Ishikawa (cell line): ENCODE measurements around the gene PRKAG1.

Experiments
- CEBPB ChIP-seq: IDR thresholded peaks from 2 replicates; pipeline ENCODE4 v1.6.1; 2012
- CREB1 ChIP-seq: IDR thresholded peaks from 2 replicates; pipeline ENCODE4 v1.6.1; 2012; ENCODE audit warnings: low read depth
- EGR1 ChIP-seq: IDR thresholded peaks from 2 replicates; pipeline ENCODE4 v1.6.1; 2012
- EP300 ChIP-seq: IDR thresholded peaks from 2 replicates; pipeline ENCODE4 v1.6.1; 2012; ENCODE audit warnings: borderline replicate concordance
- FOXM1 ChIP-seq: IDR thresholded peaks from 2 replicates; pipeline ENCODE4 v1.6.1; 2012; ENCODE audit warnings: low read depth, borderline replicate concordance
- NFIC ChIP-seq: IDR thresholded peaks from 2 replicates; pipeline ENCODE4 v1.6.1; 2012
- RAD21 ChIP-seq: IDR thresholded peaks from 2 replicates; pipeline ENCODE4 v1.6.1; 2012; ENCODE audit warnings: low read depth
- TAF1 ChIP-seq: IDR thresholded peaks from 2 replicates; pipeline ENCODE4 v1.6.1; 2012; ENCODE audit warnings: low read depth, mild to moderate bottlenecking
- TCF12 ChIP-seq: IDR thresholded peaks from 2 replicates; pipeline ENCODE4 v1.6.1; 2012; ENCODE audit warnings: low read depth
- TEAD4 ChIP-seq: IDR thresholded peaks from 2 replicates; pipeline ENCODE4 v1.6.1; 2012
- YY1 ChIP-seq: IDR thresholded peaks from 2 replicates; pipeline ENCODE4 v1.6.1; 2012; ENCODE audit warnings: low read depth
- ZBTB7A ChIP-seq: IDR thresholded peaks from 2 replicates; pipeline ENCODE4 v1.6.1; 2012; ENCODE audit warnings: low read depth
- TF ChIP-seq, protein P1 (sequence below): IDR thresholded peaks from 2 replicates; pipeline ENCODE4 v1.6.1; 2012; ENCODE audit warnings: low read depth, mild to moderate bottlenecking
- TF ChIP-seq, protein P2 (sequence below): IDR thresholded peaks from 2 replicates; pipeline ENCODE4 v1.6.1; 2012
- TF ChIP-seq, protein P3 (sequence below): IDR thresholded peaks from 2 replicates; pipeline ENCODE4 v1.6.1; 2012

Gene PRKAG1

DNA sequence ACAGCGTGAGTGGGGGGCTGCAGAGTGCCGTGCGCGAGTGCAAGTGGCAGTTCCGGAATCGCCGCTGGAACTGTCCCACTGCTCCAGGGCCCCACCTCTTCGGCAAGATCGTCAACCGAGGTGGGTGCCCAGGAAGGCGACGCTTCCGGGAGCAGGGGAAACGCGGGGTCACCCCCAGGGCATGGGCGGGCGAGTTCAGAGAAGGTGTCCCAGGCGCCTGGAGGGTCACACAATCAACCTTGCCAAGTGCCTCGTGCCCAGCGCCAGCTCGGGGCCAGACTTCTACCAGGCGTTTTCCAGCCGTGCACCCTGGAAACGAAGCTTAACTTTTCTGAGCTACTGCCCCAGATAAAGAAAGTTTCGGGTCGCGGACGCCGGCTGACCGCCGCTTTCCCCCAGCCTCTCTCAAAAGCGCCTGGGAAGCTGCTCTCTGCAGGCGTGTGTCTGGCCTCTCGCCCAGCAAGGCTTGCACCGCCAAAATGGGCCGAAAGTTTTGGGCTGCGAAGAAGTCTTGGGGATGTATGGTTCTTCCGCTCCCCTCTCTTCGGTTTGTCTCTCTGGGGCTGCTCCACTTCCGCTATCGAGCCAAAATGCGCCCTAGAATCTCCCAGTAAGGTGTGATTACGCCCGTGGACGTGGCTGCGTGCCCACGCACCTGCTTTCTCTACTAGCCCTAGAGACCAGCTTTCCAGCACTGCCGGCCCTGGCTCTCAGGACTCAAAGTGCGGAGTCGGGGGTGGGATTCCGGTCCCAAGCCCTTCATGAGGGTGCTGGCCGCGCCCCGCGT lies 38.8 kb downstream of the PRKAG1 start:
- TF ChIP-seq RAD21 (no peak), EGR1 (no peak), TEAD4 (no peak), EP300 (no peak), CEBPB (no peak)
- TF ChIP-seq, protein P1, sequence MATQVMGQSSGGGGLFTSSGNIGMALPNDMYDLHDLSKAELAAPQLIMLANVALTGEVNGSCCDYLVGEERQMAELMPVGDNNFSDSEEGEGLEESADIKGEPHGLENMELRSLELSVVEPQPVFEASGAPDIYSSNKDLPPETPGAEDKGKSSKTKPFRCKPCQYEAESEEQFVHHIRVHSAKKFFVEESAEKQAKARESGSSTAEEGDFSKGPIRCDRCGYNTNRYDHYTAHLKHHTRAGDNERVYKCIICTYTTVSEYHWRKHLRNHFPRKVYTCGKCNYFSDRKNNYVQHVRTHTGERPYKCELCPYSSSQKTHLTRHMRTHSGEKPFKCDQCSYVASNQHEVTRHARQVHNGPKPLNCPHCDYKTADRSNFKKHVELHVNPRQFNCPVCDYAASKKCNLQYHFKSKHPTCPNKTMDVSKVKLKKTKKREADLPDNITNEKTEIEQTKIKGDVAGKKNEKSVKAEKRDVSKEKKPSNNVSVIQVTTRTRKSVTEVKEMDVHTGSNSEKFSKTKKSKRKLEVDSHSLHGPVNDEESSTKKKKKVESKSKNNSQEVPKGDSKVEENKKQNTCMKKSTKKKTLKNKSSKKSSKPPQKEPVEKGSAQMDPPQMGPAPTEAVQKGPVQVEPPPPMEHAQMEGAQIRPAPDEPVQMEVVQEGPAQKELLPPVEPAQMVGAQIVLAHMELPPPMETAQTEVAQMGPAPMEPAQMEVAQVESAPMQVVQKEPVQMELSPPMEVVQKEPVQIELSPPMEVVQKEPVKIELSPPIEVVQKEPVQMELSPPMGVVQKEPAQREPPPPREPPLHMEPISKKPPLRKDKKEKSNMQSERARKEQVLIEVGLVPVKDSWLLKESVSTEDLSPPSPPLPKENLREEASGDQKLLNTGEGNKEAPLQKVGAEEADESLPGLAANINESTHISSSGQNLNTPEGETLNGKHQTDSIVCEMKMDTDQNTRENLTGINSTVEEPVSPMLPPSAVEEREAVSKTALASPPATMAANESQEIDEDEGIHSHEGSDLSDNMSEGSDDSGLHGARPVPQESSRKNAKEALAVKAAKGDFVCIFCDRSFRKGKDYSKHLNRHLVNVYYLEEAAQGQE, result no peak

DNA sequence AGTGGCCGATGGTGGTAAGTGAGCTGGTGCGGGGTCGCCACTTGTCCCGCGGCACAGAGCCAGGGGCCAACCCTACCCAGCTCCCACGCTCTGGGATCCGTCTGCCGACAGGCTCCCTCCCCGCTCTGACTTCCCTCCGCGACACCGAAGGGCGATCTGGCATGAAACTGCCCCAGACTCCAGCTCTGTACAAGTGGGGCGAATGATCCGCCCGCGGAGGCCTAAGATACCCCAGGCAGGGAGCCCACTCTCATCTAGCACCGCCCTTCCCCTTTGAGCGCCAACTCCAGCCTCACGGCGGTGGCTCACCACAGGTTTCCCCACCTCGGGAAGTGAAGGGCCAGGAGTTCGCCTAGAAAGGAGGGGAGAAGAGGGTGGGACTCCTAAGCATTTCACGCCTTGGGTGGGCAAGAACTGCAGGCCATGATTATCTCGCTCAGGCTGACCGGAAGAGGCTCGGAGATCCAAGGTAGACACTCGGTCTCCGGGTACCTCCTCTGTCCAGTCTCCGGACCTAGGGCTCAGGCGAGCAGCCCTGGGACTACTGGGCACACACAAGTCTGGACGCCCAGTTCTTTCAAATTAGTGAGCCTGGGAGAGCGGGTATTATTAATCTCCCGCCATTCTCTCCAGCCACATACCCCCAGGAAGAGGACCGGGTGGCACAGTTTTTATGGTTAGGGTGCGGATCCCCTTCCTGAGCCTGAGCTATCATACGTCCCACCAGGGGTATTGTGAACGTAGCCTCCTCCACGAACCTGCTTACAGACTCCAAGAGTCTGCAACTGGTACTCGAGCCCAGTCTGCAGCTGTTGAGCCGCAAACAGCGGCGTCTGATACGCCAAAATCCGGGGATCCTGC lies 39.6 kb downstream of the PRKAG1 start:
- TF ChIP-seq CREB1 (no peak), FOXM1 (no peak), YY1 (no peak)
- TF ChIP-seq, protein P2, sequence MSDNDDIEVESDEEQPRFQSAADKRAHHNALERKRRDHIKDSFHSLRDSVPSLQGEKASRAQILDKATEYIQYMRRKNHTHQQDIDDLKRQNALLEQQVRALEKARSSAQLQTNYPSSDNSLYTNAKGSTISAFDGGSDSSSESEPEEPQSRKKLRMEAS, result no peak; the same call in 1 of the 2 replicates

DNA sequence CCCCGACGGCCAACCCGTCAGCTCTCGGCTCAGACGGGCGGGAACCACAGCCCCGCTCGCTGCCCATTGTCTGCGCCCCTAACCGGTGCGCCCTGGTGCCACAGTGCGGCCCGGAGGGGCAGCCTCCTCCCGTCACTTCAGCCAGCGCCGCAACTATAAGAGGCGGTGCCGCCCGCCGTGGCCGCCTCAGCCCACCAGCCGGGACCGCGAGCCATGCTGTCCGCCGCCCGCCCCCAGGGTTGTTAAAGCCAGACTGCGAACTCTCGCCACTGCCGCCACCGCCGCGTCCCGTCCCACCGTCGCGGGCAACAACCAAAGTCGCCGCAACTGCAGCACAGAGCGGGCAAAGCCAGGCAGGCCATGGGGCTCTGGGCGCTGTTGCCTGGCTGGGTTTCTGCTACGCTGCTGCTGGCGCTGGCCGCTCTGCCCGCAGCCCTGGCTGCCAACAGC lies 40.3 kb downstream of the PRKAG1 start, which contains the start of gene WNT1:
Gene WNT1, plus strand, starts transcription at position 32 of the 450 bp plus-strand sequence. Its CDS starts 329 bp downstream, at position 361.
- no peak for TF ChIP-seq NFIC
- no peak for TF ChIP-seq FOXM1
- no peak for TF ChIP-seq ZBTB7A
- TF ChIP-seq, protein P2, result no peak; the same call in 1 of the 2 replicates
- no peak for TF ChIP-seq EGR1
- no peak for TF ChIP-seq TAF1
- TF ChIP-seq, protein P1, result no peak
- TF ChIP-seq CEBPB, result no peak
- TF ChIP-seq CREB1, result no peak
- no peak for TF ChIP-seq RAD21
- TF ChIP-seq YY1, result no peak
- TF ChIP-seq TEAD4, result no peak
- no peak for TF ChIP-seq EP300
- TF ChIP-seq, protein P3, sequence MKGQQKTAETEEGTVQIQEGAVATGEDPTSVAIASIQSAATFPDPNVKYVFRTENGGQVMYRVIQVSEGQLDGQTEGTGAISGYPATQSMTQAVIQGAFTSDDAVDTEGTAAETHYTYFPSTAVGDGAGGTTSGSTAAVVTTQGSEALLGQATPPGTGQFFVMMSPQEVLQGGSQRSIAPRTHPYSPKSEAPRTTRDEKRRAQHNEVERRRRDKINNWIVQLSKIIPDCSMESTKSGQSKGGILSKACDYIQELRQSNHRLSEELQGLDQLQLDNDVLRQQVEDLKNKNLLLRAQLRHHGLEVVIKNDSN, result no peak
- no peak for TF ChIP-seq TCF12

DNA sequence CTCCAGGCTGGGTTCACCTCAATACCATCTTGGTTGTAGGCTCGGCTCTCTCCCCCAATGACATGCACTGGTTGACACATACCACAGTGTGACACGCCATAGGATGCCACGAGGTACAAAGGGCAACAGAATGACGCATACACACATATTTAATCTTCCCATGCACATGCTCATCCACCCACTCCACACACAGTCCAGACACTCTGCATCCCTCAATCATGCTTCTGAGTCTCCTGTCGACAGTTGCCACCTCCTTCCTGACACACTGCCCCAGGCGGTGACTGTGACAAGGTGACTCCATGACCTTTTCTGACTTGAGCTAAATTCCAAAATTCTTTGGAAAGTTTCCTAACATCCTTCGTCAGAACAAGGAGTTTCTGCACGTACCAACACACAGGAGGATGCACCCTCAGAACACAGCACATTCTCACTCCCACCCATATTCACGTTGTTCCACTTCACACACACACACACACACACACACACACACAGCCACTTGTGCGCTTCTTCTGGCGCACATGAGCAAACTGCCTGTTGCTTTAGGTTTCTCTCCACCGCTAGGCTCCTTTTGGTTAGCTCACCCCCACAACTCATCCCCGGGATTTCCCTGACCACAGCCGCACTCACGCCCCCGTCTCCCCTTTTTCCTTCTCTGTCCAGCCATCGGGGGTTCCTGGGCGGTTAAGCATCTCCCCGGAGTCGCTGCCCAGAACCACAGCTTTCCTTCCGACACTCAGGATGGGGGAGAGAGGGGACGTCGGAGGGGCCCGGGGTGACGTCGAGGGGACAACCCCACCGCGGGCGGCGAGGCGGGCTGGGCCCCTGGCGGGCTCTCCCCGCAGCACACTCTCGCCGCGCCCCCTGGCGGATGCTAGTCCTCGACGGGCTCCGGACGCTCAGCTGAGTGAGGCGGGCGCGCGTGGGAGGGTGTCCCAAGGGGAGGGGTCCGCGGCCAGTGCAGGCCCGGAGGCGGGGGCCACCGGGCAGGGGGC lies 41.0 kb downstream of the PRKAG1 start:
- TF ChIP-seq ZBTB7A (peak; percentile 65; the same call in 1 of the 2 replicates), TCF12 (no peak), NFIC (no peak), EGR1 (peak; percentile 59), RAD21 (peak; percentile 36; the same call in 1 of the 2 replicates)
- TF ChIP-seq, protein P2, result peak; percentile 44; the same call in 1 of the 2 replicates
